Epithelial cell of esophagus (primary cell): ENCODE results near the gene USP48.

Experiments
- DNase-seq: peaks from one replicate; pipeline ENCODE4 v3.0.0; 2010; ENCODE audit warnings: low read depth
- H3K4me3 ChIP-seq: 2 replicates; pipeline ENCODE4 v1.5.1; 2011; ENCODE audit warnings: mild to moderate bottlenecking, low read length, control low read depth
- TF ChIP-seq, protein P1 (sequence below): IDR thresholded peaks from 2 replicates; pipeline ENCODE4 v1.5.1; 2011; ENCODE audit warnings: low read depth, mild to moderate bottlenecking, low read length, control low read depth, inconsistent platforms; ENCODE audit not compliant: insufficient read depth; ENCODE audit errors: missing control alignments

USP48 gene

GRCh38 chr1:21673277-21673780 is 109.6 kb downstream of the USP48 start:
- no peak overlapping the region for H3K4me3 ChIP-seq
- TF ChIP-seq, protein P1, sequence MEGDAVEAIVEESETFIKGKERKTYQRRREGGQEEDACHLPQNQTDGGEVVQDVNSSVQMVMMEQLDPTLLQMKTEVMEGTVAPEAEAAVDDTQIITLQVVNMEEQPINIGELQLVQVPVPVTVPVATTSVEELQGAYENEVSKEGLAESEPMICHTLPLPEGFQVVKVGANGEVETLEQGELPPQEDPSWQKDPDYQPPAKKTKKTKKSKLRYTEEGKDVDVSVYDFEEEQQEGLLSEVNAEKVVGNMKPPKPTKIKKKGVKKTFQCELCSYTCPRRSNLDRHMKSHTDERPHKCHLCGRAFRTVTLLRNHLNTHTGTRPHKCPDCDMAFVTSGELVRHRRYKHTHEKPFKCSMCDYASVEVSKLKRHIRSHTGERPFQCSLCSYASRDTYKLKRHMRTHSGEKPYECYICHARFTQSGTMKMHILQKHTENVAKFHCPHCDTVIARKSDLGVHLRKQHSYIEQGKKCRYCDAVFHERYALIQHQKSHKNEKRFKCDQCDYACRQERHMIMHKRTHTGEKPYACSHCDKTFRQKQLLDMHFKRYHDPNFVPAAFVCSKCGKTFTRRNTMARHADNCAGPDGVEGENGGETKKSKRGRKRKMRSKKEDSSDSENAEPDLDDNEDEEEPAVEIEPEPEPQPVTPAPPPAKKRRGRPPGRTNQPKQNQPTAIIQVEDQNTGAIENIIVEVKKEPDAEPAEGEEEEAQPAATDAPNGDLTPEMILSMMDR: no peak
- DNase-seq: no peak

GRCh38 chr1:21672478-21673276 is 110.3 kb downstream of the USP48 start:
- no peak for DNase-seq
- TF ChIP-seq, protein P1: no peak
- H3K4me3 ChIP-seq: no peak overlapping the region

DNA sequence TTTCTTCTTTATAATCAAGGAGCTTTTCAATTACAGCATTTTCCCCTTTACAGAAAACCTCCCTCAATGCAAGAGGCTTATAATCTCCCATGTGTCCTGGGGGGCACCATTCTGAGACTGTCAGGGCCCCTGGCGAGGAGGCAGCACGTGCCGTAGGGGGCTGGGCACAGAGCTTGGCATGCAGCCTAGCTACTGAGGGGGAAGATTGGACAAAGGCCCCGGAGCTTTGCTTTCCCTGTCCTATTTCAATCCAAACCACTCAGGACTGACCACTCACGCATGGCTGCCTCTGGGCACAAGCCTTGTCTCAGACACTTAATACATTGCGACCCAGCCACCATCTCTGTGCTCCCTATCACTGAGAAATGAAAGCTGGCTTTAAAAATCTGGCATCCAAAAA is 111.0 kb downstream of the USP48 start:
- H3K4me3 ChIP-seq: no peak overlapping the region
- DNase-seq: no peak
- TF ChIP-seq, protein P1: no peak

GRCh38 chr1:21670956-21671902 is 111.7 kb downstream of the USP48 start:
- DNase-seq: no peak
- TF ChIP-seq, protein P1: no peak

GRCh38 chr1:21670059-21670881 is 112.7 kb downstream of the USP48 start:
- TF ChIP-seq, protein P1: no peak
- H3K4me3 ChIP-seq: no peak overlapping the region
- DNase-seq: no peak

More at GRCh38 chr1:21670956-21671902, 111.7 kb downstream of the USP48 start:
- no peak overlapping the region for H3K4me3 ChIP-seq

DNA sequence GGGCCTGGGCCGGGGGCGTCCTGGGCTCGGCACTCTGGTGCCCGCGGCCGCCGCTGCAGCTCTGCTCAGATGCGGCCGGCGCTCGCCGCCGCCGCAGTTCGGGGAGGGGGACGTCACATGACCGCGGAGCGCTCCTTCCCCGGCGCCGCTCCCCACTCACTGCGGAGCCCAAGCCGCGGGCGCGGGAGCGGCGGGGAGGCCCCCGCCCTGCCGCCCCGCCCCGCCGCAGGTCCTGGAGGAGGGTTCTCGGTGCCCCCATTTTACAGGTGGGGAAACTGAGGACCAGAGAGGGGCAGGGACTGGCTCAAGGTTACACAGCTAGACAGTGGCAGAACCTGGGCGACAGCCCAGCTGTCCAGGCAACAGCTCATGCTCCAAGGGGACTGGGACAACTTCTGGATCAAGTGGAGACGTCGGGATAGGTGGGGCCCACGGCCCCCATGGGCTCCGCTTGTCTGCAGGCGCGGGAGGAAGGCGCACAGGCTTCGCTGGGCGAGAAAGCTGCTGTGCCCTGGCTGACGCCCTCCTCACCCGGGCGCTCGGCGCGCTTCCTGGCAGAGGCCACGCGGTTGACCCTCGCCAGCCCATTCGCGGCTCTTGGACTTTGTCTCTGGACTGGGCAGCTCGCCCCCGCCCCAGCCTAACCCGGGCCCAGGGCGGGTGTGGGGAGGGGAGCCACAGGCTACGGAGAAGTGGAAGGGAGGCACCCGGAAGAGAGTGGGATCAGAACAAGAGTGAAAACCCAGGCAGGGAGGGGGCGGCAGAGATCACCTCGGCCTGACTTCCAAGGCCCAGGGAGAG is 113.5 kb downstream of the USP48 start, which contains the start of gene RAP1GAP:
TSS of gene RAP1GAP (minus strand) at position 100 of the 801 bp plus-strand sequence. CDS start 49,325 bp downstream, outside the sequence.
- DNase-seq: peak; percentile 30

More for the DNA sequence above, 113.5 kb downstream of the USP48 start, which contains the start of gene RAP1GAP:
- TF ChIP-seq, protein P1: no peak
- no peak within 1 kb of the TSS for H3K4me3 ChIP-seq
